Activated CD4-positive, alpha-beta T cell treated with anti-CD3 and anti-CD28 coated beads, Interleukin-2, amount 10 ng/mL, durations not matched to agents 24 days and 14 days (primary cell): ENCODE data around the gene ASIC4. TPM values are rescaled to one million over a fixed set of nuclear protein-coding genes. Genes with fewer than 3 reads are reported as not detected.
A peak's percentile ranks its signal among the peaks of the same experiment; 100 is the strongest.

Experiments
- DNase-seq: peaks from one replicate; pipeline ENCODE4 v3.0.0; 2022
- H3K27ac Mint-ChIP-seq: one replicate; pipeline ENCODE4 v1.8.0; 2022; ENCODE audit warnings: mild to moderate bottlenecking, mixed read lengths
- H3K27me3 Mint-ChIP-seq: one replicate; pipeline ENCODE4 v1.8.0; 2022; ENCODE audit warnings: mixed read lengths
- H3K36me3 Mint-ChIP-seq: one replicate; pipeline ENCODE4 v1.8.0; 2022; ENCODE audit warnings: low read depth, mild to moderate bottlenecking, mixed read lengths
- H3K4me1 Mint-ChIP-seq: one replicate; pipeline ENCODE4 v1.8.0; 2021; ENCODE audit warnings: mixed read lengths
- H3K4me3 Mint-ChIP-seq: one replicate; pipeline ENCODE4 v1.8.0; 2022; ENCODE audit warnings: mild to moderate bottlenecking, moderate library complexity, mixed read lengths
- H3K9me3 Mint-ChIP-seq: one replicate; pipeline ENCODE4 v1.8.0; 2021; ENCODE audit warnings: mixed read lengths
- intact Hi-C: fragments of 100-400 bp; cut with micrococcal nuclease; formaldehyde crosslinking; loops from one replicate; pipeline ENCODE4 v1.15.1; 2023
- total RNA-seq: library from RNA; stranded (reverse); gene quantifications from 2 replicates; pipeline ENCODE4 v1.2.3, GENCODE V29; 2022

ASIC4 gene
- total RNA-seq, 1 donor from 2014 or later, result not detected

DNA sequence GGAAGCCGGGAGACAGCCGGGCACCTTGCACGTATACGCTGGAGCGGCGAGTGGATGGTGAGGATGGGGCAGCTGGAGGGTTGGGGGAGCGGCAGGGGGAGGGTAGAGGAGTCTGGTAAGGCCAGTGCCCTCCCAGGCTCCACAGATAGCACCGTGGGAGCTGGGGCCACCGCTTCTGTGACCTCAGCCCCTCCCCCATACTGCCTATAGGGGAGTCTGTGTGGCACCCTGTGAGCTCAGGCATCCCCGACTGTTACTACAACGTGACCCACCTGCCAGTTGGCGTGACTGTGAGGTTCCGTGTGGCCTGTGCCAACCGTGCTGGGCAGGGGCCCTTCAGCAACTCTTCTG lies 25.5 kb upstream of the ASIC4 start:
- Mint-ChIP-seq H3K27me3 (peaks cover 39% of the 10 kb centered on the region), H3K4me3 (no peak overlapping the region), H3K27ac (no peak overlapping the region), H3K9me3 (no peaks in the 10 kb centered on the region), H3K4me1 (no peaks in the 10 kb centered on the region), H3K36me3 (no peaks in the 10 kb centered on the region)
- no peak for DNase-seq
- intact Hi-C loops, result no loop called here

DNA sequence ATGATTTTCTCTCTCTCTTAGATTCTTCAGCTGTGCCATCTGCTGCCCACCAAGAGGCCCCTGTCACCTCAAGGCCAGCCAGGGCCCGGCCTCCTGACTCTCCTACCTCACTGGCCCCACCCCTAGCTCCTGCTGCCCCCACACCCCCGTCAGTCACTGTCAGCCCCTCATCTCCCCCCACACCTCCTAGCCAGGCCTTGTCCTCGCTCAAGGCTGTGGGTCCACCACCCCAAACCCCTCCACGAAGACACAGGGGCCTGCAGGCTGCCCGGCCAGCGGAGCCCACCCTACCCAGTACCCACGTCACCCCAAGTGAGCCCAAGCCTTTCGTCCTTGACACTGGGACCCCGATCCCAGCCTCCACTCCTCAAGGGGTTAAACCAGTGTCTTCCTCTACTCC lies 25.0 kb upstream of the ASIC4 start:
- H3K27ac Mint-ChIP-seq, result no peak overlapping the region
- no peaks in the 10 kb centered on the region for H3K36me3 Mint-ChIP-seq
- H3K9me3 Mint-ChIP-seq, result no peaks in the 10 kb centered on the region
- no peak overlapping the region for H3K4me3 Mint-ChIP-seq
- H3K27me3 Mint-ChIP-seq, result peaks cover 39% of the 10 kb centered on the region
- no peak for DNase-seq
- no peaks in the 10 kb centered on the region for H3K4me1 Mint-ChIP-seq
- intact Hi-C loops, result no loop called here

DNA sequence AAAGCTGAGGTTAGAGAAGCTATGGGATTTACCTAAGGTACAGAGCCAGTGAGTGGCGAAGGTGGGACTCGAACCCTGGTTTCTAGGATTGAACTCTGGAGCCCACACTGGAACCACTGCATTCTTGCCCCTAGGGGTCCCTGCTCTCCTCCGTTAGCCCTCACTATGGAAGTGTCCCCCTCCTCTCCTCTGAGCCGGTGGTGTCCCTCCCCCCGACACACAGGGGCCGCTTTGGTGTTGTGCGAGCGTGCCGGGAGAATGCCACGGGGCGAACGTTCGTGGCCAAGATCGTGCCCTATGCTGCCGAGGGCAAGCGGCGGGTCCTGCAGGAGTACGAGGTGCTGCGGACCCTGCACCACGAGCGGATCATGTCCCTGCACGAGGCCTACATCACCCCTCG lies 24.1 kb upstream of the ASIC4 start:
- Mint-ChIP-seq H3K36me3 (no peaks in the 10 kb centered on the region), H3K4me3 (no peak overlapping the region), H3K27ac (no peak overlapping the region), H3K27me3 (peaks cover 45% of the 10 kb centered on the region), H3K9me3 (no peaks in the 10 kb centered on the region), H3K4me1 (no peaks in the 10 kb centered on the region)
- DNase-seq, result no peak
- intact Hi-C loops, result loop anchor here (10.0 kb wide), 1 partner anchor 505 kb away; the partner anchor contains the start of gene FEV

DNA sequence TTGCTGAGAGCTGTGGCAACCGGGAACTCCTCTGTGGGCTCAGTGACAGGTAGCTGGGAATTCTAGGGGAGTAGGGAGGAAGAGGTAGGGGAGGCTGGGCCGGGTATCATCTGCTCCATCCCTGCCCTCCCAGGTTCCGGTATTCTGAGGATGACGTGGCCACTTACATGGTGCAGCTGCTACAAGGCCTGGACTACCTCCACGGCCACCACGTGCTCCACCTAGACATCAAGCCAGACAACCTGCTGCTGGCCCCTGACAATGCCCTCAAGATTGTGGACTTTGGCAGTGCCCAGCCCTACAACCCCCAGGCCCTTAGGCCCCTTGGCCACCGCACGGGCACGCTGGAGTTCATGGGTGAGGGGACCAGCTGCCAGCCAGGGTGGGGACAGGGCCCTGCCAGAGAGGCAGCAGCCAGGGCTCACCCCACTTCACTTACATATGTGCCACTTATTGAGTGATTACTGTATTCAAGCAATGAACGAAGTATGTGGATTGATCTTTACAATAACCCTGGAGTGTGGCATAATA lies 23.6 kb upstream of the ASIC4 start:
- H3K36me3 Mint-ChIP-seq, result no peaks in the 10 kb centered on the region
- no peak for DNase-seq
- intact Hi-C loops, result loop anchor here (10.0 kb wide), 1 partner anchor 506 kb away; the partner anchor contains the start of gene FEV
- H3K27me3 Mint-ChIP-seq, result peaks cover 44% of the 10 kb centered on the region
- H3K4me3 Mint-ChIP-seq, result no peak overlapping the region
- H3K9me3 Mint-ChIP-seq, result no peaks in the 10 kb centered on the region
- H3K27ac Mint-ChIP-seq, result no peak overlapping the region
- H3K4me1 Mint-ChIP-seq, result no peaks in the 10 kb centered on the region

DNA sequence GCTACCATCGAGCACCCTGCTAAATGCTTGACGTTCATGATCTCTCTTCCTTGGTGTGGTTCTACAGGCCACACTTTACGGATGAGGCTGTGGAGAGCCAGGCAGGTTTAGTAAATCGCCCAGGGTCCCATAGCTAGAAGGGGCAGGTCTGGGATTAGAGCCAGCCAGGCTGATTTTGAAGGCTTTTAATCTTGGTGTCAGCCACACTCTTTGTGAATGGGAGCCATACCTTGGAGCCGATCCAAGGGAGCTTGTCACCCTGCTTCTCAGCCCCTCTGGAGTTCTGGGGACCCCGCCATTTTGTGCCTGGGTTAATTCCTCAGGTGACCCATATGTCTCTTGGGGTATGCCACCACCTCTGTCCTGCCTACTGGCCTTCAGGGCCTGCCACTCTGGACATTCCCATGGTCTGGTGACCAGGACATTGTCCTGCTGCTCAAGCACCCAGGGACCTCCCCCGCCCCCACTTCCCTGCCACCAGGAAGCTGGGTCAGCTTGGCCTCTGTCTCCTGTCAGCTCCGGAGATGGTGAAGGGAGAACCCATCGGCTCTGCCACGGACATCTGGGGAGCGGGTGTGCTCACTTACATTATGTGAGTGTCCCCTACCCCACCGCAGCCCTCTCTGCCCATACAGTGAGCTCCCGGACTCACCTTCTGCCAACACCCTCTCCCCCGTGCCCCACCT lies 22.9 kb upstream of the ASIC4 start:
- H3K27me3 Mint-ChIP-seq, result peaks cover 40% of the 10 kb centered on the region
- no peak for DNase-seq
- intact Hi-C loops, result loop anchor here (10.0 kb wide), 1 partner anchor 507 kb away; the partner anchor contains the start of gene FEV
- no peaks in the 10 kb centered on the region for H3K4me1 Mint-ChIP-seq
- H3K4me3 Mint-ChIP-seq, result no peak overlapping the region
- H3K27ac Mint-ChIP-seq, result no peak overlapping the region
- no peaks in the 10 kb centered on the region for H3K9me3 Mint-ChIP-seq
- H3K36me3 Mint-ChIP-seq, result no peaks in the 10 kb centered on the region

- H3K27me3 Mint-ChIP-seq, result peaks cover 40% of the 10 kb centered on the region
- H3K4me3 Mint-ChIP-seq, result no peak overlapping the region
- peaks cover 3% of the 10 kb centered on the region for H3K4me1 Mint-ChIP-seq
- DNase-seq, result no peak
- no peaks in the 10 kb centered on the region for H3K36me3 Mint-ChIP-seq
- no peak overlapping the region for H3K27ac Mint-ChIP-seq
- no peaks in the 10 kb centered on the region for H3K9me3 Mint-ChIP-seq
- intact Hi-C loops, result loop anchor here (10.0 kb wide), 1 partner anchor 508 kb away; the partner anchor contains the start of gene FEV
Measured at GRCh38 chr2:219492575-219492974, 21.7 kb upstream of the ASIC4 start.

DNA sequence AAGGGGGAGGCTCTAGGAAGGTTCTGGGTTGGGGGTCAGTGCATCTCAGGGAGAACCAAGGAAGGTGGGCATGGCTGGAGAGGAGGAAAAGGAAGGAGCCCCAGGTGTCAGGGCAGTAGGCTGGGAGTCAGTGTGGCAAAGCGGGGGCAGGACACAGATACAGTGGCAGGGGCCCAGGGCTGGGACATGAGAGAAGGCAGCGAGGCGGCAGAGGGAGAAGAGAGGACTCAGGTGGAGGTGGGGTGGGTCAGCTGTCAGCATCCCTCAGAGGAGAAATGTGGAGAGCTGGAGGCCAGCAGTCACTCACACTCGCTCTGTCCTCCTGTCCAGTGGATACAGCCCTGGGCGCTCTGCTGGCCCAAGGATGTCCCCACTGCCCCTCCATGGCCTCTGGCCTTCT lies 21.2 kb upstream of the ASIC4 start:
- intact Hi-C loops, result loop anchor here (10.0 kb wide), 1 partner anchor 508 kb away; the partner anchor contains the start of gene FEV
- no peak for DNase-seq
- no peaks in the 10 kb centered on the region for H3K9me3 Mint-ChIP-seq
- peaks cover 38% of the 10 kb centered on the region for H3K27me3 Mint-ChIP-seq
- no peak overlapping the region for H3K27ac Mint-ChIP-seq
- H3K4me3 Mint-ChIP-seq, result no peak overlapping the region
- no peaks in the 10 kb centered on the region for H3K36me3 Mint-ChIP-seq
- peaks cover 4% of the 10 kb centered on the region for H3K4me1 Mint-ChIP-seq

- H3K4me3 Mint-ChIP-seq, result no peak overlapping the region
- peak; percentile 58 for DNase-seq
- peaks cover 20% of the 10 kb centered on the region for H3K4me1 Mint-ChIP-seq
- no peak overlapping the region for H3K27ac Mint-ChIP-seq
- intact Hi-C loops, result loop anchor here (5.0 to 10.0 kb wide), 2 partner anchors 510 to 598 kb away; partner anchors contain the start of gene FEV
- H3K36me3 Mint-ChIP-seq, result peaks cover 3% of the 10 kb centered on the region
- H3K9me3 Mint-ChIP-seq, result no peaks in the 10 kb centered on the region
- peaks cover 43% of the 10 kb centered on the region for H3K27me3 Mint-ChIP-seq
Measured at GRCh38 chr2:219494952-219495530, 19.2 kb upstream of the ASIC4 start.

- no peak overlapping the region for H3K27ac Mint-ChIP-seq
- DNase-seq, result peak; percentile 88
- intact Hi-C loops, result loop anchor here (5.0 to 10.0 kb wide), 2 partner anchors 511 to 598 kb away; partner anchors contain the start of gene FEV
- peaks cover 26% of the 10 kb centered on the region for H3K4me1 Mint-ChIP-seq
- no peak overlapping the region for H3K4me3 Mint-ChIP-seq
- H3K36me3 Mint-ChIP-seq, result peaks cover 3% of the 10 kb centered on the region
- no peaks in the 10 kb centered on the region for H3K9me3 Mint-ChIP-seq
- H3K27me3 Mint-ChIP-seq, result peaks cover 43% of the 10 kb centered on the region
Measured at GRCh38 chr2:219495531-219496122, 18.7 kb upstream of the ASIC4 start.

GRCh38 chr2:219496247-219496824 lies 17.9 kb upstream of the ASIC4 start:
- no peaks in the 10 kb centered on the region for H3K9me3 Mint-ChIP-seq
- DNase-seq, result no peak
- H3K27ac Mint-ChIP-seq, result peak overlapping the region; percentile 8
- peak overlapping the region; percentile 97 for H3K4me3 Mint-ChIP-seq
- H3K4me1 Mint-ChIP-seq, result peaks cover 26% of the 10 kb centered on the region
- intact Hi-C loops, result loop anchor here (5.0 to 10.0 kb wide), 2 partner anchors 512 to 599 kb away; partner anchors contain the start of gene FEV
- H3K27me3 Mint-ChIP-seq, result peaks cover 43% of the 10 kb centered on the region
- peaks cover 3% of the 10 kb centered on the region for H3K36me3 Mint-ChIP-seq

GRCh38 chr2:219496825-219497494 lies 17.3 kb upstream of the ASIC4 start:
- Mint-ChIP-seq H3K4me1 (peaks cover 26% of the 10 kb centered on the region), H3K9me3 (no peaks in the 10 kb centered on the region), H3K27ac (no peak overlapping the region), H3K27me3 (peaks cover 43% of the 10 kb centered on the region), H3K36me3 (peaks cover 3% of the 10 kb centered on the region), H3K4me3 (peak overlapping the region; percentile 97)
- intact Hi-C loops, result loop anchor here (5.0 to 10.0 kb wide), 2 partner anchors 512 to 600 kb away; partner anchors contain the start of gene FEV
- DNase-seq, result peak; percentile 68

GRCh38 chr2:219497495-219498279 lies 16.6 kb upstream of the ASIC4 start:
- Mint-ChIP-seq H3K9me3 (no peaks in the 10 kb centered on the region), H3K4me1 (peaks cover 26% of the 10 kb centered on the region), H3K27ac (no peak overlapping the region), H3K27me3 (peaks cover 43% of the 10 kb centered on the region), H3K36me3 (peaks cover 3% of the 10 kb centered on the region), H3K4me3 (peak overlapping the region; percentile 97)
- intact Hi-C loops, result loop anchor here (1.0 to 10.0 kb wide), 8 partner anchors 33 to 600 kb away; partner anchors contain the start of genes CHPF, DNAJB2, FEV and STK11IP
- DNase-seq, result peak; percentile 85
